ENCODE results near the gene ZNF428. TPM values are rescaled to one million over a fixed set of nuclear protein-coding genes. Genes with fewer than 3 reads are reported as not detected.

The ZNF428 gene
- total and polyA plus RNA-seq, 2 of the 8 experiments (the other 6 are each of a cell fraction or from before 2014, with no cell fraction given): 7.8 to 16.7 TPM

DNA sequence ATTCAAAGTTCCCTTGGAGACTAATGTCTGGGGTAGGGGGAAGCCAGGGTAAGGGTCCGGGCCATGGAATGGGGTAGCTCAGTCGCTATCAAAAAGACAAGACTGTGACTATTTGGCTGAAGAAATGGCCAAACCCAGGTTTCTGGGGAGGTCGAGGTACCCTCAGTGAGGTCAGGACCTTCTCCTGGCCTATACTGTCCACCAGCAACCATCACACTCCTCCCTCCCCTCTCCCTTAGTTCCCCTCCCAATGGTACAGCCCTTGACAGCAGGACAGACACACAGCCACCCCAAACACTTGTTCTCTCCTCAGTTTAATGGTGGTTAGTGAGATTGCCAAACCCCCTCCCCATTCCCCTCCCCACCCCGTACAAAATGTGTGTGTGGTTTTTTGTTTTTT lies 2.6 kb upstream of the ZNF428 start:
- Histone ChIP-seq H2BK120ac (replicated peaks; ENCODE audit: low read depth, low read length) (no peak overlapping the region), H3K4ac (replicated peaks; ENCODE audit: insufficient read length, low read depth, low read length) (no peak overlapping the region), H3K79me1 (ENCODE audit: low read depth, low read length) (no peaks in the 10 kb centered on the region; the same call in 1 of the 2 replicates), H3K27me3 (replicated peaks in 1 of 4; ENCODE audit: control insufficient read depth in 3 of 4, extremely low read depth in 1 of 4, insufficient read depth in 3 of 4, low read length in 3 of 4) (no peaks in the 10 kb centered on the region), H3K23me2 (ENCODE audit: low read depth, low read length) (peaks cover 10% of the 10 kb centered on the region), H3K4me1 (replicated peaks in 1 of 4; ENCODE audit: control insufficient read depth in 3 of 4, insufficient read depth in 4 of 4, low read length in 3 of 4) (peaks cover 6 to 16% (median 11%) of the 10 kb centered on the region in 4 experiments), H4K20me1 (replicated peaks in 1 of 2; ENCODE audit: control insufficient read depth in 1 of 2, insufficient read depth in 2 of 2, low read length in 2 of 2) (peaks cover 1 to 3% of the 10 kb centered on the region in 2 experiments), H2BK15ac (ENCODE audit: low read length) (no peak overlapping the region), H2AFZ (ENCODE audit: low read length) (no peak overlapping the region), H2BK5ac (ENCODE audit: low read depth, low read length) (no peak overlapping the region), H4K8ac (ENCODE audit: extremely low read depth, insufficient read depth, low read length) (no peak overlapping the region), H3K27ac (ENCODE audit: low read depth, low read length) (no peak overlapping the region), H3K9ac (replicated peaks in 1 of 4; ENCODE audit: extremely low read depth in 1 of 4, low read depth in 3 of 4, low read length in 3 of 4) (no peak overlapping the region), H3K23ac (ENCODE audit: insufficient read length) (no peak overlapping the region), H3K4me2 (ENCODE audit: insufficient read depth in 1 of 2, low read depth in 2 of 2, low read length in 2 of 2) (no peak overlapping the region), H4K5ac (ENCODE audit: insufficient read length, low read depth, low read length) (no peak overlapping the region), H3K56ac (replicated peaks; ENCODE audit: insufficient read length, low read depth, low read length) (no peak overlapping the region), H2BK12ac (ENCODE audit: low read depth, low read length) (no peak overlapping the region), H3K79me2 (ENCODE audit: control insufficient read depth in 1 of 2, insufficient read depth in 2 of 2, low read length in 2 of 2) (peaks cover 0 to 2% of the 10 kb centered on the region in 2 experiments; a peak in 2 of 4 replicates), H3K14ac (ENCODE audit: insufficient read length) (no peak overlapping the region), H3K9me3 (ENCODE audit: insufficient read depth in 2 of 2, low read depth in 1 of 2, low read length in 1 of 2) (no peaks in the 10 kb centered on the region), H2BK20ac (ENCODE audit: low read length) (no peak overlapping the region), H3K36me3 (ENCODE audit: control insufficient read depth in 2 of 4, insufficient read depth in 4 of 4, low read length in 3 of 4) (no peaks in the 10 kb centered on the region; a peak in 2 of 8 replicates), H4K91ac (replicated peaks; ENCODE audit: insufficient read length, low read length) (no peak overlapping the region), H3K18ac (ENCODE audit: extremely low read depth, low read length) (no peak overlapping the region), H2AK5ac (ENCODE audit: low read depth, low read length) (no peak overlapping the region), H3K4me3 (ENCODE audit: extremely low read depth in 1 of 4, insufficient read depth in 2 of 4, low read depth in 3 of 4, low read length in 4 of 4) (no peak overlapping the region)
- POLR2A ChIA-PET (ENCODE audit: partially characterized antibody): interaction anchor here (0.7 to 1.7 kb wide), 5 partner anchors 12 to 43 kb away, joined by 3 to 7 read pairs (median 3); partner anchors contain the start of gene CADM4
- no peak for DNase-seq (ENCODE audit: low read depth in 1 of 2, low spot score in 2 of 2)
- CTCF ChIA-PET (ENCODE audit: partially characterized antibody): interaction anchor here (0.7 to 1.1 kb wide), 3 partner anchors 20 to 152 kb away, joined by 3 to 4 read pairs (median 3); partner anchors contain the start of genes IRGQ and ZNF576
- TF ChIP-seq PHF8 (conservative IDR thresholded peaks at IDR 0.05; ENCODE audit: low read depth, low read length) (no peak), SP1 (IDR thresholded peaks at IDR 0.05; ENCODE audit: low read depth, low read length) (no peak)
- 68% methylated on average over 4 of the region's 4 CpGs; no CpG with 5 or more reads in 1 of the 2 experiments for WGBS, 2 experiments (ENCODE audit: extremely low coverage in 1 of 2, insufficient coverage in 1 of 2, insufficient read length in 1 of 2, insufficient replicate concordance in 2 of 2, low coverage in 1 of 2, low lambda C conversion rate in 2 of 2, missing lambda C conversion rate in 1 of 2)
- no peak for FAIRE-seq
